Trophoblast cell (in vitro differentiated cells and primary cell): ENCODE results near the gene LDLRAD4.

Experiments
- DNase-seq, 2 donors: peaks; one replicate each; pipeline ENCODE4 v3.0.0-alpha.2; 2016
- H2AFZ ChIP-seq: 2 replicates; pipeline ENCODE4 v1.6.1; 2013; ENCODE audit warnings: low read length, moderate library complexity, mild to moderate bottlenecking; ENCODE audit not compliant: insufficient read depth, poor library complexity
- H2AK5ac ChIP-seq: 2 replicates; pipeline ENCODE4 v1.6.1; 2013; ENCODE audit warnings: mild to moderate bottlenecking, low read length
- H2BK120ac ChIP-seq: 2 replicates; pipeline ENCODE4 v1.6.1; 2013; ENCODE audit warnings: low read length, mild to moderate bottlenecking, moderate library complexity; ENCODE audit not compliant: insufficient read depth, poor library complexity
- H2BK12ac ChIP-seq: 2 replicates; pipeline ENCODE4 v1.6.1; 2013; ENCODE audit warnings: mild to moderate bottlenecking, low read length, moderate library complexity
- H2BK5ac ChIP-seq: 2 replicates; pipeline ENCODE4 v1.6.1; 2013; ENCODE audit warnings: low read length, low read depth, moderate library complexity, mild to moderate bottlenecking; ENCODE audit not compliant: poor library complexity
- H3K14ac ChIP-seq: 2 replicates; pipeline ENCODE4 v1.6.1; 2013; ENCODE audit warnings: mild to moderate bottlenecking, low read length
- H3K18ac ChIP-seq: 2 replicates; pipeline ENCODE4 v1.6.1; 2013; ENCODE audit warnings: mild to moderate bottlenecking, low read length
- H3K23ac ChIP-seq: 2 replicates; pipeline ENCODE4 v1.6.1; 2013; ENCODE audit warnings: low read length
- H3K27ac ChIP-seq: 2 replicates; pipeline ENCODE4 v1.5.1; 2013; ENCODE audit warnings: low read depth, mild to moderate bottlenecking, inconsistent platforms, low read length, moderate library complexity
- H3K27me3 ChIP-seq: 2 replicates; pipeline ENCODE4 v1.6.1; 2013; ENCODE audit warnings: inconsistent platforms, mild to moderate bottlenecking, low read length, moderate library complexity; ENCODE audit not compliant: insufficient read depth
- H3K36me3 ChIP-seq, 2 experiments: 1 replicate in 1 of 2; 2 replicates in 1 of 2; pipeline ENCODE4 v1.6.1; 2013; ENCODE audit warnings: low read length in 2 of 2, mild to moderate bottlenecking in 2 of 2, moderate library complexity in 1 of 2; ENCODE audit not compliant: insufficient read depth in 2 of 2, control insufficient read depth in 1 of 2
- H3K4ac ChIP-seq: 2 replicates; pipeline ENCODE4 v1.6.1; 2013; ENCODE audit warnings: low read depth, mild to moderate bottlenecking, low read length, moderate library complexity
- H3K4me1 ChIP-seq, 2 experiments: 1 replicate in 1 of 2; 2 replicates in 1 of 2; pipeline ENCODE4 v1.6.1; 2013; ENCODE audit warnings: low read length in 2 of 2, mild to moderate bottlenecking in 2 of 2, moderate library complexity in 1 of 2; ENCODE audit not compliant: insufficient read depth in 2 of 2, control insufficient read depth in 1 of 2
- H3K4me2 ChIP-seq: 2 replicates; pipeline ENCODE4 v1.6.1; 2013; ENCODE audit warnings: inconsistent platforms, mild to moderate bottlenecking, low read length, moderate library complexity
- H3K4me3 ChIP-seq: 2 replicates; pipeline ENCODE4 v1.5.1; 2013; ENCODE audit warnings: mild to moderate bottlenecking, low read depth, low read length, inconsistent platforms
- H3K79me1 ChIP-seq: one replicate; pipeline ENCODE4 v1.6.1; 2013; ENCODE audit warnings: low read length
- H3K79me2 ChIP-seq: 2 replicates; pipeline ENCODE4 v1.6.1; 2013; ENCODE audit warnings: low read length, mild to moderate bottlenecking; ENCODE audit not compliant: control insufficient read depth, insufficient read depth, poor library complexity
- H3K9ac ChIP-seq: 2 replicates; pipeline ENCODE4 v1.6.1; 2013; ENCODE audit warnings: mild to moderate bottlenecking, low read length
- H3K9me3 ChIP-seq: 2 replicates; pipeline ENCODE4 v1.6.1; 2013; ENCODE audit warnings: low read depth, mild to moderate bottlenecking, control low read depth, inconsistent platforms, low read length; ENCODE audit not compliant: insufficient read depth
- H4K12ac ChIP-seq: 2 replicates; pipeline ENCODE4 v1.6.1; 2013; ENCODE audit warnings: low read depth, mild to moderate bottlenecking, low read length, moderate library complexity
- H4K8ac ChIP-seq: 2 replicates; pipeline ENCODE4 v1.6.1; 2013; ENCODE audit warnings: low read depth, mild to moderate bottlenecking, low read length, moderate library complexity
- H4K91ac ChIP-seq: one replicate; pipeline ENCODE4 v1.6.1; 2013; ENCODE audit warnings: low read depth, mild to moderate bottlenecking, low read length, moderate library complexity
- WGBS: extraction: QIAGEN DNeasy Blood & Tissue Kit; methylation state at CpG from one replicate; pipeline ENCODE4 v1.1.7; 2013; ENCODE audit warnings: missing lambda C conversion rate; ENCODE audit not compliant: insufficient read length, insufficient coverage; ENCODE audit errors: extremely low coverage; 5-methylcytosine and 5-hydroxymethylcytosine counted together

LDLRAD4 gene

DNA sequence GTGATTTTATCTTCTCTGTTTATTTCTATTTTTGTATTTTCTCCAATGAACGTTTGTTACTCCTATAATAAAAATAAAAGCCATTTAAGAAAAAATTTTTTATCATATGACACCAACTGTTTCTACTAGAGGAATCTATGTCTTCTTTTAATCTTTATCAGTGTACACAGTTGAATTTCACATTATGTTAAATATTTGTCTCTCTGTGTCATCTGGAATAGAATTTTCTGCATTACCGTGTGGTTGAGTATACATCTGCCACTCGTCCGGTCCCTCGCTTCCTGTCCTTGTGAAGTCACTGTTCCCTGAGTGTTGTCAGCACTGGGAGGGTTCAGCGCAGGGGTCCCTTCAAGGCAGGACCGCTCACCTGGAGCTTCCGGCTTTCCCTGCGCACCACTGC lies 99.2 kb downstream of the LDLRAD4 start:
- no peaks in the 10 kb centered on the region for H3K36me3 ChIP-seq
- WGBS: no CpG with 5 or more reads among the region's 9 CpGs
- H2BK120ac ChIP-seq: no peak overlapping the region
- H3K9me3 ChIP-seq: peaks cover 11% of the 10 kb centered on the region
- peaks cover 4% of the 10 kb centered on the region in 2 experiments for H3K4me1 ChIP-seq
- no peak overlapping the region for H3K9ac ChIP-seq
- H4K8ac ChIP-seq: no peak overlapping the region
- H3K4me3 ChIP-seq: no peak overlapping the region
- no peak for DNase-seq
- no peak overlapping the region for H3K18ac ChIP-seq
- no peak overlapping the region for H3K4me2 ChIP-seq
- no peak overlapping the region for H3K4ac ChIP-seq
- H3K14ac ChIP-seq: no peak overlapping the region
- no peak overlapping the region for H2BK5ac ChIP-seq
- H3K79me1 ChIP-seq: no peaks in the 10 kb centered on the region
- no peak overlapping the region for H4K91ac ChIP-seq
- no peaks in the 10 kb centered on the region for H3K79me2 ChIP-seq
- H3K23ac ChIP-seq: no peak overlapping the region
- no peak overlapping the region for H2BK12ac ChIP-seq
- H3K27ac ChIP-seq: no peak overlapping the region
- no peak overlapping the region for H4K12ac ChIP-seq
- no peaks in the 10 kb centered on the region for H3K27me3 ChIP-seq
- H2AK5ac ChIP-seq: no peak overlapping the region
- no peak overlapping the region for H2AFZ ChIP-seq

- no peaks in the 10 kb centered on the region for H3K79me2 ChIP-seq
- peaks cover 4% of the 10 kb centered on the region in 2 experiments for H3K4me1 ChIP-seq
- H3K9me3 ChIP-seq: peaks cover 11% of the 10 kb centered on the region
- H3K18ac ChIP-seq: no peak overlapping the region
- H3K4ac ChIP-seq: no peak overlapping the region
- H2BK5ac ChIP-seq: no peak overlapping the region
- H2AK5ac ChIP-seq: no peak overlapping the region
- DNase-seq: no peak
- no peak overlapping the region for H3K4me3 ChIP-seq
- no peak overlapping the region for H4K12ac ChIP-seq
- no peaks in the 10 kb centered on the region for H3K79me1 ChIP-seq
- H3K23ac ChIP-seq: no peak overlapping the region
- no peak overlapping the region for H3K4me2 ChIP-seq
- no CpG with 5 or more reads among the region's 19 CpGs for WGBS
- H3K27me3 ChIP-seq: no peaks in the 10 kb centered on the region
- H3K36me3 ChIP-seq: no peaks in the 10 kb centered on the region
- H3K9ac ChIP-seq: no peak overlapping the region
- H4K8ac ChIP-seq: no peak overlapping the region
- H3K14ac ChIP-seq: no peak overlapping the region
- H2AFZ ChIP-seq: no peak overlapping the region
- no peak overlapping the region for H2BK12ac ChIP-seq
- H3K27ac ChIP-seq: no peak overlapping the region
- no peak overlapping the region for H2BK120ac ChIP-seq
- no peak overlapping the region for H4K91ac ChIP-seq
Observed at GRCh38 chr18:13318731-13319501, 100.4 kb downstream of the LDLRAD4 start.

DNA sequence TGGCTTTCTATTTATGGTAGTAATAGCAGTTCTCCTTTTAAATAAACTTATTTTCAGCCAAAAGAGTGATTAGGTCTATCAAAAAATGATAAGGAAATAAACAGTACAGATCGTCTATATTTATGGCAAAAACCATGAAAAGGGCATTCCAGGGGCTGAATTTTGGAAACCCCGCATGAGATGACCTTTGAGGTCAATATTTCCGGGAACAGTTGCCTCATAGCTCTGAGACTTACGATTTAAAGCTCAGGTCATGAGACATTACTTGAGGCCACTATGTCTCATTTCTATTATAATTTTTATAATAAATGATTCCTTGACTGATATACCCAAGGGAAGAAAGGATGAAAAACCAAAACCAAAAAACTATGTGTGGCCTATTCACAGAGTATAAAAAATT lies 101.1 kb downstream of the LDLRAD4 start:
- Histone ChIP-seq H4K12ac (no peak overlapping the region), H3K27ac (no peak overlapping the region), H3K18ac (no peak overlapping the region), H3K9ac (no peak overlapping the region), H4K91ac (no peak overlapping the region), H3K23ac (no peak overlapping the region), H2BK5ac (no peak overlapping the region), H3K4me3 (no peak overlapping the region), H2BK12ac (no peak overlapping the region), H2AK5ac (no peak overlapping the region), H3K79me2 (no peaks in the 10 kb centered on the region), H3K9me3 (peaks cover 8% of the 10 kb centered on the region), H4K8ac (no peak overlapping the region), H2BK120ac (no peak overlapping the region), H3K4me1 (peaks cover 4% of the 10 kb centered on the region in 2 experiments), H3K36me3 (no peaks in the 10 kb centered on the region), H3K27me3 (no peaks in the 10 kb centered on the region), H2AFZ (no peak overlapping the region), H3K4ac (no peak overlapping the region), H3K4me2 (no peak overlapping the region), H3K79me1 (no peaks in the 10 kb centered on the region), H3K14ac (no peak overlapping the region)
- no peak for DNase-seq
- WGBS: no CpG with 5 or more reads among the region's 4 CpGs

DNA sequence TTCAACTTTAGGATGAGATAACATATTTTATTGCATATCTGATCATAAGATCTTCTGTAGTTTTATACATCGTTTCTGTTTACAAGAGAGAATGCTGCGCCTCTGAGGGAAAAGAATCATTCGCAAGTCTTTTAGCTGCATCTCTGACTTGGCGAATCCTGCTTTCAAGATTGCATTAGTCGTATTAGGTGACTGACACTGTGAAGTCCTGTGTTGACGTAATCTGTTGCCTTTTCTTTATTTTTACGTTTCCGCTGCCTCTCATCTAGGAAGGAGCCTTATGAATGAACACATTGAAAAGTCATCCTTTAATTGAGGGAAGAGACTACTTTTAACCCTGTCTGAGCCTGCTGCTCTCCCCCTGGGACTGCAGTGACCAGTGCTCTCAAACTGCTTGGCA lies 101.5 kb downstream of the LDLRAD4 start:
- WGBS: no CpG with 5 or more reads among the region's 8 CpGs
- Histone ChIP-seq H2AFZ (no peak overlapping the region), H3K23ac (no peak overlapping the region), H3K4me2 (no peak overlapping the region), H2AK5ac (no peak overlapping the region), H4K8ac (no peak overlapping the region), H3K79me1 (no peaks in the 10 kb centered on the region), H3K79me2 (no peaks in the 10 kb centered on the region), H2BK12ac (no peak overlapping the region), H3K27ac (no peak overlapping the region), H3K4ac (no peak overlapping the region), H3K4me3 (no peak overlapping the region), H3K9ac (no peak overlapping the region), H2BK5ac (no peak overlapping the region), H3K4me1 (peaks cover 4% of the 10 kb centered on the region in 2 experiments), H3K27me3 (no peaks in the 10 kb centered on the region), H3K9me3 (peaks cover 7% of the 10 kb centered on the region), H4K12ac (no peak overlapping the region), H2BK120ac (no peak overlapping the region), H3K36me3 (no peaks in the 10 kb centered on the region), H3K14ac (no peak overlapping the region), H4K91ac (no peak overlapping the region), H3K18ac (no peak overlapping the region)
- DNase-seq: no peak
